NCI-H69 (cell line): ENCODE results near the gene ARID3A.

Experiments used
- DNase-seq: peaks from one replicate; lab custom pipeline; 2025; lab: John Stamatoyannopoulos, UW

Gene ARID3A

DNA sequence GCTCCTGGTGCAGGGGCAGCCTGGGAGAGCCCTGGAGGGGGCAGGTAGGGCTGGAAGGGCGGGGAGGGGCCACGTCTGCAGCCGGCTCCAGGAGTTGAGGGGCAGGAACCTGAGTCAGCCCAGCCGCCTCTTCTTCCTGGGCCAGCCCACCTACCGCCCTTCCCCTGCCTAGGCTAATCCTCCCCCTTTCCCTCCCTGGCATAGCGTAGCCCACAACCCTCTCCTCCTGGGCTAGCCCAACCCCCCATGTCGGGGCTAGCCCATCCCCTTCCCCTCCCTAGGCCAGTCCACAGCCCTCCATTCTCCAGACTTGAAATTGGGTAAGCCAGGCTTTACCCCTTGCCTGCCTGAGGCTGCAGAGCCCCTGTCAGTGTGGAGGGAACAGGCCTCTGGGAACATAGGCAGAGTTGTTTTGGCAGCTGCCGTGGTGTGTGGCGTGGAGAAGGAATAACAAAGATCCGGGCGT, 37.7 kb downstream of the ARID3A start:
- DNase-seq: no peak

DNA sequence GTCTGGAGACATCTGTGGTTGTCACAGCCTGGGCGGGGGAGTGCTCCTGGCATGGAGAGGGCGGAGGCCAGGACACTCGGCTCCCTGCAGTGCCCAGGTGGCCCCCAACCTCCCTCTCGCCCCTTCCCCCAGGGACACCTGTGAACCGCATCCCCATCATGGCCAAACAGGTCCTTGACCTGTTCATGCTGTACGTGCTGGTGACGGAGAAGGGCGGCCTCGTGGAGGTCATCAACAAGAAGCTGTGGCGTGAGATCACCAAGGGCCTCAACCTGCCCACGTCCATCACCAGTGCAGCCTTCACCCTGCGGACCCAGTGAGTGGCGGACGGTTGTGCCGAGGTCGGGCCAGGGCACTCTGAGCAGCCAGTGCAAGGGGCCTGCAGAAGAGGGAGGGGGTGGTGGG, 38.3 kb downstream of the ARID3A start:
- no peak for DNase-seq

DNA sequence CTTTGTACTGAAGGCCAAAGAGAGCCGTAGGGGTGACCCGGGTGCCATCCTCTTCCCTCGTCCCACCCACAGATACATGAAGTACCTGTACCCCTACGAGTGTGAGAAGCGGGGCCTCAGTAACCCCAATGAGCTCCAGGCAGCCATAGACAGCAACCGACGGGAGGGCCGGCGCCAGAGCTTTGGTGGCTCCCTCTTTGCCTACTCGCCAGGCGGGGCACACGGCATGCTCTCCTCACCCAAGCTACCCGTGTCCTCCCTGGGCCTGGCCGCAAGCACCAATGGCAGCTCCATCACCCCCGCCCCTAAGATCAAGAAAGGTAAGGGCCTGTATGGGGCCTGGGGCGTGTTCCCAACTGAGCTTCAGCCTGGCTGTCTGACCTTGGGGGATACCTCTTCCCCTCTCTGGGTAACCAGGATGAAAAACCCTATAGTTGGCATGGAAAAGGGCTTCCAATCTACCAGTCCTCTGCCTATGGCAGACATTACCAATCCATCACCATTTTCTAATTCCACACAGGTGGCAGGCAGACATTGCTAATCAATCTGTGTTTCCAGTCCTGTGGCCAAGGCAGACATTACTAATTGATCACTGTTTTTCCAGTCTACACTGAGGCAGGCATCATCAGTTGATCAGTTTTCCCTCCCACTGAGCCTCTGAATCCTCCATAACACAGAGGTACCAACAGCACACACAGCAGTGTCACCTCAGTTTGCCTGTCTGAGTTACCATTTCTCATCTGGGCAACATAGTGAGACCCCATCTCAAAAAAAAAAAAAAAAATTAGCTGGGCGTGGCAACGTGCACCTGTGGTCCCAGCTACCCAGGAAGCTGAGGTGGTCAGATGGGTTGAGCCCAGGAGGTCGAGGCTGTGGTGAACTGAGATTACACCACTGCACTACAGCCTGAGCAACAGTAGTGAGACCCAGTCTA, 39.2 kb downstream of the ARID3A start:
- no peak for DNase-seq

DNA sequence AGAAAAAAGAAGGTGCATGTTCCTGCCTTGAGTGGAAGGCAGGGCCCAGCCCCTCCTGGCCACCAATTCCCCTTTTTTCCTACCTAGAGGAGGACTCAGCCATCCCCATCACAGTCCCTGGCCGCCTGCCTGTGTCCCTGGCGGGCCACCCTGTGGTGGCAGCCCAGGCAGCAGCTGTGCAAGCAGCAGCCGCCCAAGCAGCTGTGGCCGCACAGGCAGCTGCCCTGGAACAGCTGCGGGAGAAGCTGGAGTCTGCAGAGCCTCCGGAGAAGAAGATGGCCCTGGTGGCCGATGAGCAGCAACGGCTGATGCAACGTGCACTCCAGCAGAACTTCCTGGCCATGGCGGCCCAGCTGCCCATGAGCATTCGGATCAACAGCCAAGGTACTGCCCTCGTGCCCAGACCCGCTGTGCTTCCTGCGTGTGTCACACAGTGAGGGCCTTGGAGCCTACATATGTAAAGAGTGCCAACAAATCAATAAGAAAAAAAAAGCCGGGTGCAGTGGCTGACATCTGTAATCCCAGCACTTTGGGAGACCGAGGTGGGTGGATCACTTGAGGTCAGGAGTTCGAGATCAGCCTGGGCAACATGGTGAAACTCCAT, 40.8 kb downstream of the ARID3A start:
- DNase-seq: no peak

DNA sequence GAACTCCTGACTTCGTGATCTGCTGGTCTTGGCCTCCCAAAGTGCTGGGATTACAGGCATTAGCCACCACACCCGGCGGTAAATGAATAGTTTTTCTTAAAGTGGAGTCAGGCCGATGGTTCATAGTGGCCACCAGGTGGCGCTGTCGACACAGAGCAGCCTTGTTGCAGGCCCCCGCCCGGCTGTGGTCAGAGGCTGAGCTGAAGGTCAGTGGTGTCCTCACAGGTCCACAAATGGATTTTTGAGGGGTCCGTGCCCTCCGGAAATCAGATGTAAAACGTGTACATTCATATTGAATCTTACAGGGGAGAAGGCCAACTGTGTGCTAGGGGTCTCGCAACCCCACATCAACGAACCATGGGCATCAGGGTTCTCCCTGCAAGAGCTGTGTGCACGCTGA, 44.9 kb downstream of the ARID3A start:
- DNase-seq: peak; percentile 19

DNA sequence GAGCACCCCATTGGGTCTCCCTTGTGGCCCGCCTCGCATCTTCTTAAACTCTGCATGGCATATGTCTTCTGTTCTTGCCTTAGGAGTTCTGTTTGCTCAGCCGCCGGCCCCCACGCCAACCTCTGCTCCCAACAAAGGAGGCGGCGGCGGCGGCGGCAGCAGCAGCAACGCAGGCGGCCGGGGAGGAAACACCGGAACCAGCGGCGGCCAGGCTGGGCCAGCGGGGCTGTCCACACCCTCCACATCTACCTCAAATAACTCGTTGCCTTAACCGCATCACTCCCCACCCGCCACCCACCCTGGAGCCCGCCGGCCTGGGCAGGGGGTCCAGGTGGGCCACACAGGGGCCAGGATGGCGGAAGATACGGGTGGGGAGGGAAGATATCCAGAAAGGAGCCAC, 46.0 kb downstream of the ARID3A start:
- DNase-seq: no peak

DNA sequence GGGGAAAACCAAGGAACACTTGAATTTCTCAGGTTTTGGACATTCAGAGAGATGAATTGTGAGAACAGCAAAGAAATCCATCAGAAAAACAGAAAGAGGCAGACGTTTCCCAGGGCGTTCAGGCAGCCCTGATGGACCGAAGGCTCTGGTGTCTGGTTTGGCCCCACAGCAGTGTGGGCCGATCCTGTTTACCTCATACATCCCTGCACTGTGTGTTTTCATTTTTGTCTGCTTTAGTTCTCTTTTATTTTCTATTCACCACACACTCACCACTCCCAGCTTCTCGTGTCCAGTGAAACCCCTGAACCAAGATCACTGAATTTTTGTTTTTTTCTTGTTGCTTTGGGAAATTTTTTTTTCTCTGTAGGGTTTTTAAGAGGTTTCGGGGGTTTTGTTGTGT, 46.4 kb downstream of the ARID3A start:
- no peak for DNase-seq

DNA sequence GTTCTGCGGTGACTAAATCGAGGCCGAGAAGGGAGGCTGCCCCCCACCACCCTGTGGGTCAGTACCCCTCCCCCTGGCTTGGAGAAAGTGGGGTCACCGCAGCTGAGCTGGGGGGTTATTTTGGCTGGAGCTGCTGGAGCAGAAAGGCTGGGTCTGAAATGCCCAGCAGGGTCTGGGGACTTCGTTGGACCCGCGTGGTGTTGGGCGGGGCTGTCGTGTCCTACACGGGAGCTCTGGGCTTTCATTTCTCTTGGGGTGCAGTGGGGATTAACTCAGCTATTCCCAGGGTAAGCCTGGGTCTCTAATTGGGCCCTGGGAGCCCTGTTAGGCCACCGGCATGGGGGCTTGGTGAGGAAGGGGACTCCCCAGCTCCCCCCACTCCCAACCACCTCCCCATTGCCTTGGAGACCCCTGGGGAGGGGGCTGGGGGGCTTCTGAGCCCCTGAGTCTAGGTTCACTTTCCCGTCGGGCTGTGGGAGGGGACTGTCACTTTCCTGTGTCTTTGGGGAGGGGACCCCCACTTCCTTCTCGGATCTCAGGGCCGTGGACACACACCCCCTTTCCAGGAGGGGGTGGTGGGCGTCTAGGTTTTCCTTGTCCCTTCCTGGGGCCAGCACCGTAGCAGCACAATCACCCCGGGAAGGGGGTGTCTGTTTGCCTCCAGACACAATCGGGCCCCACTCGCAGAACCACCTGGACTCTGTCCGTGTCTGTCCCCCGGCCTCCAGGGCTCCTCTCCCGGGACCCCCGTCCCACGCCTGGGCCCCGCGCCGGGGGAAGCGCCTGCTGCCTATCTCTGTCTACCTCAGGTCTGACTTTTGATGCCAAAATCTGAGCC, 48.1 kb downstream of the ARID3A start:
- no peak for DNase-seq

DNA sequence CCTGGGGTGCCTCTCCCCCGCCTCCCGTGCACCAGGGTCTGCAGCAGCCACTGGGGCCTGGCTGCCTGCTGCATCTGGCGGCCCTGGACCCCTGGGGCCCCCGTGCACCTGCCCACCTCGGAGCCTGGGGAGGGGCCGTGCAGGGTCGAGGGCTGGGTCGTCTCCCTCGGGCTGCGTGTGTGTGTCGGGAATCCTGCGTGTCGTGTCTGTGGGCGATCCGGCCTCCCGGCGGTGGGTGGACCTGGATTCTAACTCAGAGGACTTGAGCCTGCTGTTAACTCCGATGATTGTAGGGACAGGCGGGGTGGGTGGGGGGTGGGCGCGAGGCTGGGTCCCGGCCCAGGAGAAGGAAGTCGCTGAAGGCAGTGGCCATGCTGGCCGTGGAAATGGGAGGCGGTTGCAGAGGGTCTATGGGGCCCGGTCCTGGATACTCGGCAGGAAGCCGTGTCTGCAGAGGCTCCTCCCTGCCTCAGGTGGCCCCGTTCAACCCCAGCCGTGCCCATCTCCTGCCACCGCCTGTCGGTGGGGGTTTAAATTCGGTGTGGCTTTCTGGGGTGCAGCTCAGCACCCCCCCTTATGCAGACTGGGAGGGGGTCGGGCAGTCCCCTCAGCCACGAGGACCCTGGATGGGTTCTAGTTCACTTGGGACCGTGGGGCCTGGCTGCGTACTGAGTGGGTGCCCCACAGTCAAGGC, 48.9 kb downstream of the ARID3A start:
- DNase-seq: no peak

DNA sequence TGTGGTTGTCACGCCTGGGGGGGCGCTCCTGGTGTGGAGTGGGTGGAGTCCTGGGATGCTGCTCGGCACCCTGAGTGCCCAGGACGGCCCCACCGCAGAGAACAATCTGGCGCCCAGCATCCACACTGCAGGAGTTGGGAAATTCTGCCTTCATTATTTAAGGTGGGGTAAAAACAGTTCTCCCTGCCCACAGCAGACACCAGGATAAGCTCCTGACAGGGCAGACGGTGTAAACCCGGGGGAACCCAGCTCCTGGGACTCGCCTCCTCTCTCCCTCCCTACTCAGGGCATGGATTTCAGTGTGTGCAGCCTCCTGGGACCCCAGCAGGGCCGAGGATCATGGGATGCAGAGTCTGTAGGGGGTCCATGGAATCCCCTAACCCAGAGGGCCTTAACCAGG, 50.6 kb downstream of the ARID3A start:
- DNase-seq: no peak

DNA sequence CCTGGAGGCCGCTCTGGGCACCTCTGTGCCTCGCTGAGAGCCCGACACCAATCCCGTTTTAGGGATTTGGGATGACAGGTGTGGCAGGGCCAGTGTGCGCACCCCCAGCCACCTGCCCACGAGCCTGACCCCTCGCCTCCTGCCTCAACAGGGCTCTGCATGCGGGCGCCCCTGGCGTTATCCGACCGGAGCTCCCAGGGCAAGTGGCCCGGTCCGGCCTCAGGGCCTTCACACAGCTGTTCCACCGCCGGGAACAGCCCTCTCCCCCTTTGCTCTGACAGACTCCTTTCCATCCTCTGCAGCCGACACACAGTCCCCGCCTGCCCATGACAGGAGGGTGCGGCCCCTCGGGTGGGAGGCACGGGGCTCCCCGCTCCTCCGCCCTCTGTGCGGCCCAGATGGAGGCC, 51.2 kb downstream of the ARID3A start:
- DNase-seq: no peak

DNA sequence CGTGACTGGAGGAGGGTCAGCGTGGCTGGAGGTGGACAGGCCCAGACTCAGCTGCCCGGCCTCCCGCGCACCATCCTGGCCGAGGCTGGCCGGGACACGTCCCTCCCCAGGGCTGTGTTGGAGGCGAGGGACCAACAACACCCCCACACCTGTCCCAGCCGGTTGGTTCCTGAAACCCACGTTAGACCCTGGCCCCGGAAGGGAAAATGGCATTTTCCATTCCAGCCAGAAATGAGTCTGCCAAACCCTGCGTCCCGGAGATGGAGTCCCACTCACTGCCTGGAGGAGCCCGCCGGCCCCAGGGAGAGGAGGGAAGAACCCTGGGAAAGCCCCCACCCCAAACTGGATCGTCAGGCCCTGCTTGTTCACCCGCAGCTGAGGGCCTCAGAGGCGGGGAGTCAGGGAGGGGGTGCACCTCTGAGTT, 53.5 kb downstream of the ARID3A start:
- DNase-seq: no peak

DNA sequence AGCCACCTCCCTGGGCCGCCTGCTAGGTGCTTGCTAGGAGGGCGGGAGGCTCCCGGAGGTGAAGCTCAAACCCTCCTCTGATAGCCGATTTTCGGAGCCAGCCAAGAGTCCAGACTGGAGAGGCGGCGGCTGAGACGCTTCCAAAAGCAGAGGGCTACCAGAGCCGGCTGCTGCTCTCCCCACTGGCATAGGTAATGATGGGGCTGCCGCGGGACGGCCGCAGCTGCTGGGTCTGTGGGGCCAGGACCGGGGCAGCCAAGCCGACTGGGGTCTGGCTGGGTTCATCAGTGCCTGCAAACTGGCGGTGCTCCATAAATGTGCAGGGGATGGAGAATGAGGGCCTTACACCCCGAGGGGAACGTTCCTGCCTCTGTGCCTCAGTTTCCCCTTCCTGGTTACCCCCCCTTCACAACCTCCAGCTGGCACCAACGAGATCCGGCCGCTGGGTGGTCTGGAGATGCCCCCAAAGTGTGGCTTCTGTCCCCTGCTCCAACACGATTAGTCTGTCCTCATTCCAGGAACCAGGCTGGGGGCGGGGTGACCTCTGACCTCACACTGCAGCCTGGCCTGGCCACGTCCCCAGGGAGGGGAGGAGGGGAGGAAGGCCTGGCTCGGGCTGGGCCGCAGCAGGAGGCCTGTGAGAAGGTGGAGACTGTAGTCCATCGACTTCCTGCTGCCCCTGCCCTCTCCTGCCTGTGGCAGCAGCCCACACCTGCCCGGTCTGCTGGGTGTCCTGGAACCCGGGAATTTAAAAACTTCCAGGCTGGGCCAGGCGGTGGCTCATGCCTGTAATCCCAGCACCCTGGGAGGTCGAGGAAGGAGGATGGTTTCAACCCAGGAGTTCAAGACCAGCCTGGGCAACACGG, 54.5 kb downstream of the ARID3A start:
- DNase-seq: peak; percentile 50

DNA sequence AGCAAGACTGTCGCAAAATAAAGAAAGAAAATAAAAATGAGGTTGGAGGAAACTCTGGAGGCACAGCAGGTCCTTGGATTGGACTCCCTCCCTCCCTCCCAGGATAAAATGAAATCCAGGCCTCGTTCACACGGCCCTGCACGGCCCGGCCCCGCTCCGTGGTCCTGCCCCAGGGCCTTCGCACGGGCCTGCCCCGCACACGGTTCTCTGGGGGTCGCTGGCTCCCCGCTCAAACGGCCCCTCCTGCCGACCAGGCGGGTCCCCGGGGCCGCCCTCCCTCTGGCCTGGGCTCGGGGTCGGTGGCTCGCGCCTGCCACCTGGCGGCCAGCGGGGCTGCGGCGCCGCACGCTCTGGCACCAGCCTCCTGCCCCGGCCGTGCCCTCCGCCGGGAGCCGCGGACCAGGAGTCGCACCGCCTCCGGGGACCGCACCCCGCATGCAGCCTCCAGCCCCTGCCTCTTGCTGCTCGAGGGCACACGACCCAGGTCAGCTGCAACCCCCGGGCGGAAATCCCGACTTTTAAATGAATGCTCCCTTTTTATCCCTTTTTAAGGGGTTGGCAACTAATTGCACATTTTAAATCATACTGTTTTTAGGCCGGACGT, 56.8 kb downstream of the ARID3A start:
- peak; percentile 81 for DNase-seq

DNA sequence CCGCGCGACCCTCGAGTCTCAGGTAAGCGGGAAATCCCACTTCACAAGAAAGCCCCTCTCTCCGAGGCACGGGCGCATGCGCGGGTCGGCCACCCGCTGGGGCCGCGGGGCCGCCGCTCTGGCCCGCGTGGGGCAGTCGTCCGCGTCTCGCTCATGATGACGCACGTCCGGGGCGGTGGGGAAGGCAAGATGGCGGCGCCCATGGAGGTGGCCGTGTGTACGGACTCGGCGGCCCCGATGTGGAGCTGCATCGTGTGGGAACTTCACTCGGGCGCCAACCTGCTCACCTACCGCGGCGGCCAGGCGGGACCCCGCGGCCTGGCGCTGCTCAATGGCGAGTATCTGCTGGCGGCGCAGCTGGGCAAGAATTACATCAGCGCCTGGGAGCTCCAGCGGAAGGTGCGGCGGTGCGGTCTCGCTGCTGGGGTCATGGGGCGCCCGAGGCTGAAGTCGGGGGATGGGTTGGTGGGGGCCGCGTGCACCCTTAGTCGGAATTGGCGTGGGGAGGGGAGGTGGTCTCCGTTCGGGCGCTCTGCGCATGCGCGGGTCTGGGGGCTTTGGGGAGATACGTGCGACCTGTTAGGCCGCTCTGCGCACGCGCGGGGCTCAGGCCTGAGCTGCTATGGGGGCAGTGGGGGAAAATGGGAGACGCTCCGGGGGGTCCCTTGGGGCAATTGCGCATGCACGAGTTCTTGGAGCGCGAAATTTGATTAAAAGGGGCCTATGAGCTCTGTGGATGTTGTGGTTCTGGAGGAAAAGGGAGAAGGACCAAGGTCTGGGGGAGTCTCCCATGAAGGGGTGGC, 58.5 kb downstream of the ARID3A start, which contains the start of gene WDR18:
Gene WDR18, plus strand, starts transcription at position 181 of the 803 bp plus-strand sequence. Its CDS starts 9 bp downstream, at position 190.
- peak; percentile 96 for DNase-seq

DNA sequence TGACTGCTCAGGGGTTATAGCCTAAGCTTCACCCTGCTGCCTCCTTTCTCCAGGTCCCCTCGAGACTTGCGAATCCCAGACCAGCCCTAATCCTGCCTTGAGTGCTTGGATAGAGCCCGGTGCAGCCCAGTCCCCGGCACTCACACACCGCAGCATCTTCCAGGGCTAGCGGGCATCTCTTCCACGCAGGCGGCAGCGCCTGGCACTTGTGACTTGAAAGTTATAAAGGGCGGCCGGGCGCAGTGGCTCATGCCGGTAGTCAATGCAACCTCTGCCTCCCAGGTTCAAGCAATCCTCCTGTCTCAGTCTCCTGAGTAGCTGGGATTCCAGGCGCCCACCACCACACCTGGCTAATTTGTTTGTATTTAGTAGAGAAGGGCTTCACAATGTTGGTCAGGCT, 60.2 kb downstream of the ARID3A start:
- no peak for DNase-seq

DNA sequence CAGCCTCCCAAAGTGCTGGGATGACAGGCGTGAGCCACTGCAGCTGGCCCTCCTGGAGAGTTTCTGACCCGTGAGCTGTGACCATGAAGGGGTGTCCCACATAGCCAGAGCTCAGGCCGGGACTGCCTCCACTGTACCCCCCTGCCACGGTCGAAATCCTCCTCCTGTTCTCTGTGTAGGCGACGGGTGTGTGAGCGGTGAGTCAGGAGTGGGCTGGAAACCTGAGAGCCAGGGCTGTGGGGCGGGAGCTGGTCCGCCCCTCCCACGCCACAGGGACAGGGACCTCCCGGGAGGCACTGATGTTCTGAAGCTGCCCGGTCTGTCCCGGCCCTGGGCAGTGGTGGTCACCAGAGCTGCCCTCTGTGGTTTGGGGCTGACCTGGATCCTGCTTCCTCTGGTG, 62.2 kb downstream of the ARID3A start:
- DNase-seq: no peak

DNA sequence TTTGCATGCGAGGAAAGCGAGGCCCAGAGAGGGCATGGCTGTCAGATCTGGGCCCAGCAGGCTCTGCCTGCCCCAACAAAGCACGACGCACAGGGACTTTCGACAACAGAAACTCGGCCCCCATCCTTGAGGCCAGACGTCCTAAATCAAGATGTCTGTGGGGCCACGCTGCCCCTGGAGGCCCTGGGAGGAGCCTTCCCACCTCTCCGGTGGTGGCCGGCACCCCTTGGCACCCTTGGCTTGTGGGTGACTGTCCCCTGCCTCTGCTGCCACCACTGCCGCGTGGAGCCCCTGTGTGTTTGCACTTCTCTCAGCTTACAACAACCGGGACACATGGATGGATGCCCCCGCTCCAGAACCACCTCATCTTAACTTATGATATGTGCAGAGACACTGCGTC, 62.7 kb downstream of the ARID3A start:
- DNase-seq: no peak

DNA sequence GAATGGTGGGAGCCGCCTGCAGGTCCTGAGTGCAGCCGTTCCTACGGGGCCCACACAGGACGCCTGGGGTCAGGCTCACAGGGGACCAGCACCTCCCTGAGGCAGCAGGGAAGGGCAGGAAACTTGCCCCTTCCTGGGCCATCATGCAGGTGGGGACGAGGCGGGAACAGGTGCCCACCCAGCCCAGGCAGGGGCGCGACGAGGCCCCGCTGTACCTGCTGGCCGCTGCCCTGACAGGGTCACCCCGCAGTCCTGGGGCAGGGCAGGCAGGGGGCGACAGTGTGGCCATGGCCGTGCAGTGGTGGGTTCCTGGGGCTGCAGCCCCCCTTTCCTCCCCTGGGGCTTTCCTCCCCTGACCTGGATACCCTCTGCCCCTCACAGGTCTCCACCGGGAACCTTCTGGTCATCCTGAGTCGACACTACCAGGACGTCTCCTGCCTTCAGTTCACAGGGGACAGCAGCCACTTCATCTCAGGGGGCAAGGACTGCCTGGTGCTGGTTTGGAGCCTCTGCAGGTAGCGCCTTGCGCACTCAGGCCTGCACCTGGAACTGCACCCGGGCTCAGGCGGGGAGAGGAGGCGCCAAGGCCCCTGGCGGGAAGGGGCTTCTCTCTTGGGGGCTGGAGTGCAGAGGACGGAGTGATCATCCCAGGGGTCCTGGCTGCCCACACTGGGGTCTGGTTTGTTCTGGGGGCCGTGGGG, 63.7 kb downstream of the ARID3A start:
- DNase-seq: no peak
